IPS-20b (cell line): ENCODE results near the gene XPNPEP1.

ENCODE experiments used
- H3K27ac ChIP-seq: one replicate; pipeline ENCODE4 v1.5.1; 2013; ENCODE audit warnings: low read length
- H3K27me3 ChIP-seq: 2 replicates; pipeline ENCODE4 v1.6.1; 2013; ENCODE audit warnings: mild to moderate bottlenecking, low read length, inconsistent platforms; ENCODE audit not compliant: insufficient read depth
- H3K36me3 ChIP-seq: 2 replicates; pipeline ENCODE4 v1.6.1; 2013; ENCODE audit warnings: low read depth, mild to moderate bottlenecking, inconsistent platforms, low read length, moderate library complexity; ENCODE audit not compliant: insufficient read depth
- H3K4me1 ChIP-seq: 2 replicates; pipeline ENCODE4 v1.6.1; 2013; ENCODE audit warnings: mild to moderate bottlenecking, control low read depth, inconsistent platforms, low read length, moderate library complexity; ENCODE audit not compliant: insufficient read depth
- H3K4me3 ChIP-seq: 2 replicates; pipeline ENCODE4 v1.5.1; 2013; ENCODE audit warnings: mild to moderate bottlenecking, low read length, inconsistent platforms
- H3K9ac ChIP-seq: 2 replicates; pipeline ENCODE4 v1.6.1; 2013; ENCODE audit warnings: low read depth, mild to moderate bottlenecking, inconsistent platforms, low read length, moderate library complexity
- H3K9me3 ChIP-seq: 2 replicates; pipeline ENCODE4 v1.6.1; 2013; ENCODE audit warnings: mild to moderate bottlenecking, low read depth, low read length, inconsistent platforms; ENCODE audit not compliant: insufficient read depth

Gene XPNPEP1

GRCh38 chr10:109866995-109867635, 56.2 kb downstream of the XPNPEP1 start:
- no peaks in the 10 kb centered on the region for H3K27me3 ChIP-seq
- no peak overlapping the region for H3K4me3 ChIP-seq
- no peaks in the 10 kb centered on the region for H3K4me1 ChIP-seq
- H3K9ac ChIP-seq, result no peak overlapping the region
- H3K36me3 ChIP-seq, result peaks cover 68% of the 10 kb centered on the region
- H3K9me3 ChIP-seq, result no peaks in the 10 kb centered on the region
- no peak overlapping the region for H3K27ac ChIP-seq

GRCh38 chr10:109866168-109866994, 56.9 kb downstream of the XPNPEP1 start:
- no peak overlapping the region for H3K9ac ChIP-seq
- no peaks in the 10 kb centered on the region for H3K4me1 ChIP-seq
- H3K36me3 ChIP-seq, result peaks cover 63% of the 10 kb centered on the region

GRCh38 chr10:109863775-109864174, 59.5 kb downstream of the XPNPEP1 start:
- H3K9ac ChIP-seq, result no peak overlapping the region
- no peaks in the 10 kb centered on the region for H3K27me3 ChIP-seq
- H3K36me3 ChIP-seq, result peaks cover 44% of the 10 kb centered on the region
- no peaks in the 10 kb centered on the region; the same call in 1 of the 2 replicates for H3K4me1 ChIP-seq
- no peak overlapping the region for H3K4me3 ChIP-seq
- H3K27ac ChIP-seq, result no peak overlapping the region
- H3K9me3 ChIP-seq, result no peaks in the 10 kb centered on the region

More at GRCh38 chr10:109866168-109866994, 56.9 kb downstream of the XPNPEP1 start:
- H3K4me3 ChIP-seq, result no peak overlapping the region
- no peaks in the 10 kb centered on the region for H3K9me3 ChIP-seq
- H3K27ac ChIP-seq, result no peak overlapping the region
- H3K27me3 ChIP-seq, result no peaks in the 10 kb centered on the region

- Histone ChIP-seq H3K4me3 (no peak overlapping the region), H3K9me3 (no peaks in the 10 kb centered on the region), H3K9ac (no peak overlapping the region), H3K36me3 (peaks cover 34% of the 10 kb centered on the region), H3K27ac (no peak overlapping the region), H3K4me1 (no peaks in the 10 kb centered on the region; the same call in 1 of the 2 replicates), H3K27me3 (no peaks in the 10 kb centered on the region)
These were observed 60.6 kb downstream of the XPNPEP1 start for GRCh38 chr10:109862738-109863137.

DNA sequence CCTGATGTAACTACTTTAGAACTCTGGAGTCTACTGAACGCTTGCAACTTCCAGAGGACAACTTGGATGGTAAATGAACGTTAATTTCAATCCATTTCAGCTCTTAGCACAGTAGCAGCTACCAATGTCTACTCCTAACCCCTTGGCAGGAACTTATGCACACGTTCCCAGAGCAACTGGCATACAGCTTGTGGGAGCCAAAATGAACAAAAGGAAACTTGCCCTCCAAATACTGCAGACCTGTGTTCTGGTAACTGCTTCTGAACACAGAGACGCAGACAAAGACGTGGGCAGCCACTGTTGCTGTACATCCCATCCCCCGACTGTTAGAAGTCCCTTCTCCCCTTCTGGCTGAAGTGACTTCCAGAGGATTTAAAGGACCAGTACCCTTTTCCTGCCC, 61.3 kb downstream of the XPNPEP1 start:
- H3K9me3 ChIP-seq, result no peaks in the 10 kb centered on the region
- no peaks in the 10 kb centered on the region for H3K27me3 ChIP-seq
- H3K4me1 ChIP-seq, result no peaks in the 10 kb centered on the region; the same call in 1 of the 2 replicates
- no peak overlapping the region for H3K4me3 ChIP-seq
- H3K9ac ChIP-seq, result no peak overlapping the region
- H3K36me3 ChIP-seq, result peaks cover 28% of the 10 kb centered on the region
- no peak overlapping the region for H3K27ac ChIP-seq

GRCh38 chr10:109861081-109861480, 62.2 kb downstream of the XPNPEP1 start:
- Histone ChIP-seq H3K9me3 (no peaks in the 10 kb centered on the region), H3K9ac (no peak overlapping the region), H3K4me1 (no peaks in the 10 kb centered on the region; the same call in 1 of the 2 replicates), H3K36me3 (peaks cover 22% of the 10 kb centered on the region), H3K27me3 (no peaks in the 10 kb centered on the region), H3K4me3 (no peak overlapping the region), H3K27ac (no peak overlapping the region)

GRCh38 chr10:109859221-109859620, 64.1 kb downstream of the XPNPEP1 start:
- Histone ChIP-seq H3K9ac (no peak overlapping the region), H3K36me3 (peaks cover 5% of the 10 kb centered on the region; the same call in 1 of the 2 replicates), H3K4me3 (no peak overlapping the region), H3K4me1 (no peaks in the 10 kb centered on the region; the same call in 1 of the 2 replicates), H3K27ac (no peak overlapping the region), H3K27me3 (no peaks in the 10 kb centered on the region), H3K9me3 (no peaks in the 10 kb centered on the region)

- H3K4me3 ChIP-seq, result no peak overlapping the region
- no peak overlapping the region for H3K27ac ChIP-seq
- no peaks in the 10 kb centered on the region for H3K36me3 ChIP-seq
- no peaks in the 10 kb centered on the region for H3K9me3 ChIP-seq
- no peaks in the 10 kb centered on the region for H3K27me3 ChIP-seq
- H3K4me1 ChIP-seq, result no peaks in the 10 kb centered on the region; the same call in 1 of the 2 replicates
- H3K9ac ChIP-seq, result no peak overlapping the region
These were observed 67.6 kb downstream of the XPNPEP1 start for GRCh38 chr10:109855746-109856145.

GRCh38 chr10:109853921-109854320, 69.4 kb downstream of the XPNPEP1 start:
- Histone ChIP-seq H3K9ac (no peak overlapping the region), H3K9me3 (no peaks in the 10 kb centered on the region), H3K4me3 (no peak overlapping the region), H3K36me3 (no peaks in the 10 kb centered on the region), H3K27me3 (no peaks in the 10 kb centered on the region), H3K4me1 (no peaks in the 10 kb centered on the region), H3K27ac (no peak overlapping the region)

GRCh38 chr10:109852475-109853037, 70.8 kb downstream of the XPNPEP1 start:
- H3K4me3 ChIP-seq, result no peak overlapping the region
- H3K36me3 ChIP-seq, result no peaks in the 10 kb centered on the region
- no peak overlapping the region for H3K27ac ChIP-seq
- H3K27me3 ChIP-seq, result no peaks in the 10 kb centered on the region
- H3K9ac ChIP-seq, result no peak overlapping the region
- no peaks in the 10 kb centered on the region for H3K9me3 ChIP-seq
- H3K4me1 ChIP-seq, result no peaks in the 10 kb centered on the region

DNA sequence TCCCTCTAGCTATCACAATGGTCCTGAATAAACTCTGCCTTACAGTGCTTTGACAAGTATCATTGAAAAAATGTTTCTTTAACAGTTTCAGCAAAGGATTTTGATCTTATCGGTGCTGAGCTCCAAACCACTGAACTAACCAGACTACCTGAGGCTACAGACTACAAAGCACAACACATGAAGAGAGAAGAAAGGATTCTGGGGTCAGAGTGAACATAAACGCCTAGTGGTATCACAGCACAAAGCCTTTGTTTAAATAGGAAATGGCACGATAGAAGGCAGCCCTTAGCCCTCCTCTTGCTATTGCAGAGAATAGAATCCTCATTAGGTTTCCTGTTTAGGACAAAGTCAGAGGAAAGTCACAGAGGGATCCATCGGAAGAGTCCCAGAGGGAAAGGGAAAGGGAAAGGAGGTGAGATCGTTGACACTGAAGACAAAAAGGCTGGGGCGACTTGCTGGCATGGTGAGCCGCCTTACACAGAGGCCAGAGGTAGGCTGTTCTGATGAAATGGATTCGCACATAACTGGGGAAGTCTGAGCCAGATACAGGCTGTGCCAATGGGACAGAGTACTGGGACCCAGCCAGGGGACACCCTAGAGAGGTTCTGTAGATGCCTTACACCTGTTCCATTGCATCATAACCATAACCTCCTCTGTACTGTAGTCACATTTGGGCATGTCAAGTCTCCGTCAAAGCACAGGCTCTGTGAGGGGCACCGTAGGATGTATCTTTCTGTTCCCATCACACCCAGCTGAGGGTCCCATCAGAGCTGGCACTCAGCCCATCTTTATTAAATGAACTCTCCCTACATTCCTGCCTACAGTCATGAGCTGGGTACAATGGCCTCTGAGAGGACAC, 71.5 kb downstream of the XPNPEP1 start:
- Histone ChIP-seq H3K4me1 (no peaks in the 10 kb centered on the region), H3K4me3 (no peak overlapping the region), H3K36me3 (no peaks in the 10 kb centered on the region), H3K27me3 (no peaks in the 10 kb centered on the region), H3K27ac (no peak overlapping the region), H3K9me3 (no peaks in the 10 kb centered on the region), H3K9ac (no peak overlapping the region)
